Effector memory CD8-positive, alpha-beta T cell (primary cell): Measurements from ENCODE around the gene DDX54.

ENCODE experiments used
- ATAC-seq: fragments of 150-1000 bp; cut with Tn5 transposase; replicated peaks from 2 replicates; pipeline ENCODE4 v1.10.0; 2021; ENCODE audit warnings: mild to moderate bottlenecking, moderate library complexity
- DNase-seq, 3 experiments: peaks; one replicate each; pipeline ENCODE4 v3.0.0; 2021
- H3K27ac Mint-ChIP-seq, 2 donors: one replicate each; pipeline ENCODE4 v1.8.0; 2022; ENCODE audit warnings: mild to moderate bottlenecking in 2 of 2, mixed read lengths in 2 of 2, moderate library complexity in 2 of 2
- H3K27me3 Mint-ChIP-seq, 2 donors: one replicate each; pipeline ENCODE4 v1.8.0; 2022; ENCODE audit warnings: mixed read lengths in 2 of 2
- H3K36me3 Mint-ChIP-seq: one replicate; pipeline ENCODE4 v1.8.0; 2022; ENCODE audit warnings: mild to moderate bottlenecking, moderate library complexity, mixed read lengths; ENCODE audit not compliant: insufficient read depth
- H3K4me1 Mint-ChIP-seq, 2 donors: one replicate each; pipeline ENCODE4 v1.8.0; 2022; ENCODE audit warnings: low read depth in 2 of 2, mixed read lengths in 2 of 2
- H3K4me3 Mint-ChIP-seq, 2 donors: one replicate each; pipeline ENCODE4 v1.8.0; 2022; ENCODE audit warnings: mild to moderate bottlenecking in 2 of 2, mixed read lengths in 2 of 2, moderate library complexity in 2 of 2
- H3K9me3 Mint-ChIP-seq, 2 donors: one replicate each; pipeline ENCODE4 v1.8.0; 2022; ENCODE audit warnings: mixed read lengths in 2 of 2

Gene DDX54

DNA sequence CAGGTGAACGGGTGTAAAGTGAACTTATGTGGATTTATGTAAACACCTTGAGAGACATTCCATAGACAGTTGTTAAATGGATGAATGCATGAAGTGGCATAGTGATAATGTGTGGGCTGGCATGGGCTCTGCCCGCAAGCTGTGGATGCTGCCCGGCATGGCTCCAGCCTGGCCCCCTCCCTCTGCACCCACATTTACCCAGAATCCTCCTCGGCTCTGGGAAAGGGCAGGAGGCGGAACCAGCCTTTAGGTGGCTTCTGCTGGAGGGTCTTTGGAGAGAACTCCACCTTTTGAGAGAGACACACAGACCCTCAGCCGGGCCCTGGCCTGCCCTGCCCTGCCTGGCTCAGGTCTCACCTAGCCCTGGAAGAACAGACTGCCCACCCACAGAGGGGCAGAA lies 68.4 kb downstream of the DDX54 start:
- Mint-ChIP-seq H3K27me3 (peaks cover 11 to 36% of the 10 kb centered on the region in 2 donors), H3K27ac (no peak overlapping the region), H3K36me3 (peaks cover 2% of the 10 kb centered on the region), H3K9me3 (no peaks in the 10 kb centered on the region), H3K4me1 (no peaks in the 10 kb centered on the region), H3K4me3 (no peak overlapping the region)
- ATAC-seq, result no peak
- DNase-seq, result no peak

- no peak for DNase-seq
- Mint-ChIP-seq H3K27ac (no peak overlapping the region), H3K36me3 (peaks cover 2% of the 10 kb centered on the region), H3K4me1 (peaks cover 0 to 6% of the 10 kb centered on the region in 2 donors), H3K27me3 (peaks cover 7 to 34% of the 10 kb centered on the region in 2 donors), H3K4me3 (no peak overlapping the region), H3K9me3 (no peaks in the 10 kb centered on the region)
- no peak for ATAC-seq
Measured at GRCh38 chr12:113115455-113116126, 69.7 kb downstream of the DDX54 start.

GRCh38 chr12:113114447-113115178 lies 70.7 kb downstream of the DDX54 start:
- ATAC-seq, result no peak

GRCh38 chr12:113113397-113113796 lies 71.9 kb downstream of the DDX54 start:
- DNase-seq (no peak), ATAC-seq (no peak)
- H3K9me3 Mint-ChIP-seq, result no peaks in the 10 kb centered on the region
- no peak overlapping the region for H3K4me3 Mint-ChIP-seq
- peak overlapping the region in 1 of 2 donors; percentile 41 for H3K27ac Mint-ChIP-seq
- peaks cover 12 to 21% of the 10 kb centered on the region in 2 donors for H3K4me1 Mint-ChIP-seq
- H3K36me3 Mint-ChIP-seq, result peaks cover 2% of the 10 kb centered on the region
- H3K27me3 Mint-ChIP-seq, result peaks cover 0 to 18% of the 10 kb centered on the region in 2 donors

More at GRCh38 chr12:113114447-113115178, 70.7 kb downstream of the DDX54 start:
- no peaks in the 10 kb centered on the region for H3K9me3 Mint-ChIP-seq
- H3K27me3 Mint-ChIP-seq, result peaks cover 0 to 24% of the 10 kb centered on the region in 2 donors
- no peak overlapping the region for H3K4me3 Mint-ChIP-seq
- H3K27ac Mint-ChIP-seq, result no peak overlapping the region
- peaks cover 2% of the 10 kb centered on the region for H3K36me3 Mint-ChIP-seq
- DNase-seq, result no peak
- peaks cover 9 to 15% of the 10 kb centered on the region in 2 donors for H3K4me1 Mint-ChIP-seq

- DNase-seq, result no peak
- H3K27ac Mint-ChIP-seq, result no peak overlapping the region
Measured at GRCh38 chr12:113112043-113112899, 73.0 kb downstream of the DDX54 start.

GRCh38 chr12:113111247-113111646 lies 74.0 kb downstream of the DDX54 start:
- ATAC-seq (no peak), DNase-seq (no peak)
- Mint-ChIP-seq H3K9me3 (no peaks in the 10 kb centered on the region), H3K36me3 (peaks cover 2% of the 10 kb centered on the region), H3K4me1 (peaks cover 12 to 29% of the 10 kb centered on the region in 2 donors), H3K4me3 (no peak overlapping the region), H3K27ac (no peak overlapping the region), H3K27me3 (peaks cover 0 to 18% of the 10 kb centered on the region in 2 donors)

More at GRCh38 chr12:113112043-113112899, 73.0 kb downstream of the DDX54 start:
- Mint-ChIP-seq H3K4me3 (no peak overlapping the region), H3K4me1 (peaks cover 12 to 21% of the 10 kb centered on the region in 2 donors), H3K36me3 (peaks cover 2% of the 10 kb centered on the region), H3K9me3 (no peaks in the 10 kb centered on the region), H3K27me3 (peaks cover 0 to 18% of the 10 kb centered on the region in 2 donors)
- ATAC-seq, result no peak

GRCh38 chr12:113109872-113110599 lies 75.2 kb downstream of the DDX54 start:
- Mint-ChIP-seq H3K27ac (peak overlapping the region; percentile 84 to 93), H3K4me1 (peaks cover 12 to 29% of the 10 kb centered on the region in 2 donors), H3K9me3 (no peaks in the 10 kb centered on the region), H3K4me3 (peak overlapping the region in 1 of 2 donors; percentile 47), H3K36me3 (peaks cover 2% of the 10 kb centered on the region), H3K27me3 (peaks cover 0 to 18% of the 10 kb centered on the region in 2 donors)
- ATAC-seq (peak; percentile 83), DNase-seq (peak in 2 of 3 experiments; percentile 26 to 30)

DNA sequence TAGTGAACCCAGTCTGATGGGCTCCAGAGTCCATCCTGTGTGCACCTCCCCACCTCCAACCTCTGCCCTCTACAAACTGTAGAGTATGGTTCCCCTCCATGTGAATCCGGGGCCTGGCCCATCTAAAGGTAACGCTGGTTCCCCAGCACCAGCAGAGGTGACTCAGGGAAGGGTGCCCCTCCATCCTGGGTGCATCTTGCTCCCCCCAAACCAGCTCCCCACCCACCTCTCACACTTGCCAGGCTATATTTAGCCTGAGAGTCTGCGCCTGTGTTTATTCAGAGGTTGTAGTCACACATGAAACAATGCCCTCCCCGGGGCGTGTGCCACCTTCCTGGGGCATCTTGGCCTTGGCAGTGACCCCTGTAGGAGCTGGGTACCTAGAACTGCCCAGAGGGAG lies 75.9 kb downstream of the DDX54 start:
- peaks cover 0 to 18% of the 10 kb centered on the region in 2 donors for H3K27me3 Mint-ChIP-seq

GRCh38 chr12:113108308-113108707 lies 77.0 kb downstream of the DDX54 start:
- H3K4me3 Mint-ChIP-seq, result no peak overlapping the region
- DNase-seq, result no peak
- H3K27ac Mint-ChIP-seq, result no peak overlapping the region
- H3K27me3 Mint-ChIP-seq, result peaks cover 0 to 11% of the 10 kb centered on the region in 2 donors
- no peak for ATAC-seq
- peaks cover 16 to 33% of the 10 kb centered on the region in 2 donors for H3K4me1 Mint-ChIP-seq
- H3K9me3 Mint-ChIP-seq, result no peaks in the 10 kb centered on the region
- peaks cover 3% of the 10 kb centered on the region for H3K36me3 Mint-ChIP-seq

More for the DNA sequence above, 75.9 kb downstream of the DDX54 start:
- ATAC-seq, result no peak
- H3K27ac Mint-ChIP-seq, result peak overlapping the region; percentile 84 to 93
- peaks cover 12 to 29% of the 10 kb centered on the region in 2 donors for H3K4me1 Mint-ChIP-seq
- no peak for DNase-seq
- H3K36me3 Mint-ChIP-seq, result peaks cover 2% of the 10 kb centered on the region
- peak overlapping the region in 1 of 2 donors; percentile 47 for H3K4me3 Mint-ChIP-seq
- H3K9me3 Mint-ChIP-seq, result no peaks in the 10 kb centered on the region
